OCI-LY3 (cell line): ENCODE data around the gene RALA.
A peak's percentile ranks its signal among the peaks of the same experiment; 100 is the strongest.

Experiments used
- H2AFZ ChIP-seq: fragments of 200-600, 300-600 bp; shearing (Covaris generic); 2 replicates; pipeline ENCODE4 v1.6.0; 2014; ENCODE audit warnings: antibody characterized with exemption, low read depth, low read length
- H3K27ac ChIP-seq: fragments of 200-600, 300-600 bp; sonication (generic); 2 replicates; pipeline ENCODE4 v1.5.1; 2014; ENCODE audit warnings: mild to moderate bottlenecking, low read length, moderate library complexity, mixed read lengths
- H3K27me3 ChIP-seq: fragments of 200-600, 300-600 bp; sonication (generic); 2 replicates; pipeline ENCODE4 v1.6.1; 2014; ENCODE audit warnings: low read depth, low read length, mixed read lengths
- H3K36me3 ChIP-seq: fragments of 200-600, 300-600 bp; sonication (generic); replicated peaks from 2 replicates; pipeline ENCODE3; 2014; ENCODE audit warnings: low read depth, low read length, mixed read lengths
- H3K4me1 ChIP-seq: fragments of 300-600, 200-600 bp; sonication (generic); 2 replicates; pipeline ENCODE4 v1.6.1; 2014; ENCODE audit warnings: low read length, mixed read lengths
- H3K4me2 ChIP-seq: fragments of 200-600, 300-600 bp; sonication (generic); 2 replicates; pipeline ENCODE4 v1.6.1; 2014; ENCODE audit warnings: low read length, mixed read lengths
- H3K4me3 ChIP-seq: fragments of 300-600, 200-600 bp; sonication (generic); 2 replicates; pipeline ENCODE4 v1.5.1; 2014; ENCODE audit warnings: antibody characterized with exemption, mild to moderate bottlenecking, low read length, moderate library complexity
- H3K79me2 ChIP-seq: fragments of 300-600, 200-600 bp; shearing (Covaris generic); 2 replicates; pipeline ENCODE4 v1.6.1; 2014; ENCODE audit warnings: mild to moderate bottlenecking, low read length, mixed read lengths
- H3K9ac ChIP-seq: fragments of 300-600, 200-600 bp; shearing (Covaris generic); 2 replicates; pipeline ENCODE4 v1.6.0; 2014; ENCODE audit warnings: mild to moderate bottlenecking, low read length, moderate library complexity
- H3K9me3 ChIP-seq: fragments of 200-600, 300-600 bp; shearing (Covaris generic); 2 replicates; pipeline ENCODE4 v1.6.1; 2014; ENCODE audit warnings: low read length, mixed read lengths; ENCODE audit not compliant: insufficient read depth
- H4K20me1 ChIP-seq: fragments of 200-600, 300-600 bp; sonication (generic); 2 replicates; pipeline ENCODE4 v1.6.1; 2016; ENCODE audit warnings: low read length, mixed read lengths; ENCODE audit not compliant: insufficient read depth
- EZH2phosphoT487 ChIP-seq: fragments of 200-600 bp; shearing (Covaris generic); IDR thresholded peaks from 2 replicates; pipeline ENCODE4 v1.6.1; 2018; ENCODE audit warnings: antibody characterized with exemption, mixed run types, low read depth
- TF ChIP-seq, protein P1 (sequence below): fragments of 200-600, 300-600 bp; sonication (generic); IDR thresholded peaks from 2 replicates; pipeline ENCODE4 v1.5.1; 2014; ENCODE audit warnings: antibody characterized with exemption, low read length, low read depth

RALA gene

DNA sequence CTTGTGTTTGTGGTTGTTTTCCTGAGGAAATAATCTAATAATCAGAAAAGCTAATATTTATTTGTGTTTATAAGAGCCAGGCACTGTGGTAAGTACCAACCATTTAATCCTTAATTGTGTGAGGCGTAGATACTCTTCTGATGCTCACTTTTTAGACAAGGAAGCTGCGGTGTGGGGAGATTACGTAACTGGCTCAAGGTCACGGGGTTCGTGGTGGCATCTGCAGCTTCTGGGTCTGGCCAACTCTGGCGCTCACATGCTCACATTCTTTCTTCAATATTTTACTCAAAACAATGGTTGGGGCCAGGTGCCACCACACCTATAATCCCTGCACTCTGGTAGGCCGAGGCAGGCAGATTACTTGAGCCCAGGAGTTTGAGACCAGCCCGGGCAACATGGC lies 77.6 kb downstream of the RALA start:
- Histone ChIP-seq H3K9ac (no peak overlapping the region), H3K4me1 (no peaks in the 10 kb centered on the region), H3K4me2 (no peak overlapping the region), H3K27ac (no peak overlapping the region), H3K36me3 (peaks cover 37% of the 10 kb centered on the region), H3K27me3 (no peaks in the 10 kb centered on the region), H4K20me1 (no peaks in the 10 kb centered on the region), H3K4me3 (no peak overlapping the region), H3K9me3 (no peaks in the 10 kb centered on the region), H2AFZ (no peak overlapping the region), H3K79me2 (no peaks in the 10 kb centered on the region)
- no peak for TF ChIP-seq EZH2phosphoT487
- TF ChIP-seq, protein P1, sequence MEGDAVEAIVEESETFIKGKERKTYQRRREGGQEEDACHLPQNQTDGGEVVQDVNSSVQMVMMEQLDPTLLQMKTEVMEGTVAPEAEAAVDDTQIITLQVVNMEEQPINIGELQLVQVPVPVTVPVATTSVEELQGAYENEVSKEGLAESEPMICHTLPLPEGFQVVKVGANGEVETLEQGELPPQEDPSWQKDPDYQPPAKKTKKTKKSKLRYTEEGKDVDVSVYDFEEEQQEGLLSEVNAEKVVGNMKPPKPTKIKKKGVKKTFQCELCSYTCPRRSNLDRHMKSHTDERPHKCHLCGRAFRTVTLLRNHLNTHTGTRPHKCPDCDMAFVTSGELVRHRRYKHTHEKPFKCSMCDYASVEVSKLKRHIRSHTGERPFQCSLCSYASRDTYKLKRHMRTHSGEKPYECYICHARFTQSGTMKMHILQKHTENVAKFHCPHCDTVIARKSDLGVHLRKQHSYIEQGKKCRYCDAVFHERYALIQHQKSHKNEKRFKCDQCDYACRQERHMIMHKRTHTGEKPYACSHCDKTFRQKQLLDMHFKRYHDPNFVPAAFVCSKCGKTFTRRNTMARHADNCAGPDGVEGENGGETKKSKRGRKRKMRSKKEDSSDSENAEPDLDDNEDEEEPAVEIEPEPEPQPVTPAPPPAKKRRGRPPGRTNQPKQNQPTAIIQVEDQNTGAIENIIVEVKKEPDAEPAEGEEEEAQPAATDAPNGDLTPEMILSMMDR = no peak

DNA sequence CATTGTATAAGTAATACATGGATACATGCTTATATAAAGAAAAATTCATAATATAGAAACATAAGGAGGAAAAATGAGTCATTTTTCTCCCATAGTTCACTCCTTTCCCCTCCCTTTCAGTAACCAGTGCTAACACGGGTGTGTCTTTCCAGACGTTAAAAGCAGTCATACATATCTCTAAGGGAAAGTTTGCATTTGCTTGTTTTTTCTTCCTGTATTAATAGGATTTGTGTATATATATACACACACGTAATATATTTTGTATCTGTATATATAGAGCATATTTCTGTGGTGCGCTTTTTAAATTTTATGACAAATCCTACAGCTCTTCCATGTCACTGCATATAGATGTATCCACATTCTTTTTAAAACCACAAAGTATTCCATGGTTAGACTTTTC lies 78.8 kb downstream of the RALA start:
- H3K27me3 ChIP-seq = no peaks in the 10 kb centered on the region
- H3K4me2 ChIP-seq = no peak overlapping the region
- no peak overlapping the region for H3K9ac ChIP-seq

DNA sequence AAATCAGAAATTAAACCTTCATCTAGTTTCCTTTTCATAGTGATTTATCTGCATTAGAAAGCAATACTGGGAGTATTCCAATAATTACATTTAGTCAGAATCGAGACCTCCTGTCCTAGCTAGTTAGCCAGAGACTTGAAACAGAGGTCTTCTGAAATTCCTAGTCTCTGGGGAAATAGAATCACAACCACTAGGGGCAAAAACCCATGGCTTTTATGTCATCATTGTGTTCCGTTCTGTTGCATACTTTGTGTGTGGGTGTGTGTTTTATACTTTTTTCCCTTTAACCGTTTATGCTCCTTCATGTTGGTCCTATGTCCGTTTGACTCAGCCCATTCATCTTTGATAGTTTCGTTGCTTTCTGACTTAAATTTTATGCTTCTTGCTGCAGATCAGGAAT lies 79.8 kb downstream of the RALA start:
- no peak overlapping the region for H3K27ac ChIP-seq
- no peaks in the 10 kb centered on the region for H3K27me3 ChIP-seq
- no peak for TF ChIP-seq EZH2phosphoT487
- TF ChIP-seq, protein P1 = no peak
- H4K20me1 ChIP-seq = no peaks in the 10 kb centered on the region
- no peak overlapping the region for H2AFZ ChIP-seq
- H3K36me3 ChIP-seq = peaks cover 20% of the 10 kb centered on the region
- no peak overlapping the region for H3K4me3 ChIP-seq
- H3K9ac ChIP-seq = no peak overlapping the region
- H3K4me1 ChIP-seq = no peaks in the 10 kb centered on the region
- no peak overlapping the region for H3K4me2 ChIP-seq
- H3K9me3 ChIP-seq = no peaks in the 10 kb centered on the region
- no peaks in the 10 kb centered on the region for H3K79me2 ChIP-seq

More for the DNA sequence above, 78.8 kb downstream of the RALA start:
- H3K79me2 ChIP-seq = no peaks in the 10 kb centered on the region
- no peaks in the 10 kb centered on the region for H3K4me1 ChIP-seq
- H4K20me1 ChIP-seq = no peaks in the 10 kb centered on the region
- H2AFZ ChIP-seq = no peak overlapping the region
- no peak overlapping the region for H3K4me3 ChIP-seq
- TF ChIP-seq EZH2phosphoT487 = no peak
- TF ChIP-seq, protein P1 = no peak
- no peaks in the 10 kb centered on the region for H3K9me3 ChIP-seq
- peaks cover 28% of the 10 kb centered on the region for H3K36me3 ChIP-seq
- no peak overlapping the region for H3K27ac ChIP-seq

DNA sequence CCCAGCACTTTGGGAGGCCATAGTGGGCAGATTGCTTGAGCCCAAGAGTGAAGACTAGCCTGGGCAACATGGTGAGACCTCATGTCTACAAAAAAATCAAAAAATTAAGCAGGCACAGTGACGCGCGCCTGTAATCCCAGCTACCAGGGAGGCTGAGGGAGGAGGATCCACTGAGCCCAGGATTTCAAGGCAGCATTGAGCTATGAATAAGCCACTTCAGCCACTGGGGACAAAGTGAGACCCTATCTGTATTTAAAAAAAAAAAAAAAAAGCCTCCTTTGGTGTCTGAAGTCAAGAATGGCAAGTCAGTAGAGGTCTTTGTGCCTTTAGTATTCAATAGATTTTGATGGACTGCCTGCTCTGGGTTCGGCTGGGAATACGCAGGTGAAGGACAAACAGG lies 85.7 kb downstream of the RALA start:
- TF ChIP-seq, protein P1 = no peak
- no peak for TF ChIP-seq EZH2phosphoT487
- Histone ChIP-seq H3K4me1 (peaks cover 20% of the 10 kb centered on the region), H2AFZ (no peak overlapping the region), H3K36me3 (no peaks in the 10 kb centered on the region), H3K4me3 (peak overlapping the region; percentile 41), H3K27ac (peak overlapping the region; percentile 68), H3K27me3 (no peaks in the 10 kb centered on the region), H4K20me1 (no peaks in the 10 kb centered on the region), H3K79me2 (no peaks in the 10 kb centered on the region), H3K9me3 (no peaks in the 10 kb centered on the region), H3K4me2 (peak overlapping the region; percentile 69), H3K9ac (peak overlapping the region; percentile 35; the same call in 1 of the 2 replicates)
